EL (cell line): ENCODE results near the gene RFX3.

Experiments used
- DNase-seq: peaks from one replicate; pipeline ENCODE4 v3.0.0-alpha.2; 2016

Gene RFX3

DNA sequence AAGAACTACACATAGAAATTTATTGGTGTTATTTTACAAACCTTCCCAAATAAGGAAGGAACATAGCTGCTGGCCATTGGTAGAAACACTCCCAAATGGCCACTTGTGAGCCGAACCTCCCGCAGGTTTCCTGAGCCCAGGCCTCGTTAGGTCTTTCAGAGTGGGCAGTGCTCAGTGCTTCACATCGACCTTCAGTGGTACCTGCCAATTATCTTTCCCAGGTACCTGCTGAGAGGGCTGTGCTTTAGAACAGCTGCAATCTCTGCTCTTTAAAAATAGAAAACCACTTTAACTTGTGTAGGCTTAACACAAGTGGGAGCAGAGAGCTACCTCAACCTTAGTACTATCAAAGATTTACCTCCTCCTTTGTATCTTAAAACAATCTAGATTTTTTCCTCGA is 334.1 kb downstream of the RFX3 start:
- DNase-seq = no peak

DNA sequence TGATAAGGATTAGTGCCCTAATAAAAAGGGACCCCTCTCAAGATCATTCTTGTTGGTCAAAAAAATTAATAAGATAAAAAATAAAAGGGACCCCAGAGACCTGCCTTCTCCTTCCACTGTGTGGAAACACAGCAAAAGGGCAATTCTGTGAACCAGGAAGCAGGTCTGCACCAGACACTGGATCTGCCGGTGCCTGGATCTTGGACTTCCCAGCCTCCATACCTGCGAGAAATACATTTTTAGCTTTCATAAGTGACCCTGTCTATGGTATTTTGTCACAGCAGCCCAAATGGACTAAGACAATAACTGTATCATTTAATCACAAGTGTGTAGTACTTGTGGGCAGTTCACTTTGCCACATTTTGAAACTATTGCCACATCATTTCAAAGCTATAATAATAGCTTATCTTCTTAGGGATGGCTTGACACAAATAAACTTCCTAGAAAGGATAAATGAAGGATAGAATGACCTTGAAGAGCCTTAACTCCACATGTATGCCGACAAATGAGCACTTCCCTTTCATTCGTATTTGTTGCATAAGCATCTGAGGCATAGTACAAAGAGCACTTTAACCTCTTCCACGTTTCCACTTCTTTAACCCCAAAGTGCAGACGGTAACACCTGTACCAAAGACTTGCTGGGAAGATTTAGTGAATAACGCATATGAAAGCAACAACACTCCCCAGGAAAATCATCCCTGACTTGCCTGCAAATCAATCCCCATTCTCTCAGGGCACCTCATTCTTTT is 336.5 kb downstream of the RFX3 start:
- DNase-seq = no peak

DNA sequence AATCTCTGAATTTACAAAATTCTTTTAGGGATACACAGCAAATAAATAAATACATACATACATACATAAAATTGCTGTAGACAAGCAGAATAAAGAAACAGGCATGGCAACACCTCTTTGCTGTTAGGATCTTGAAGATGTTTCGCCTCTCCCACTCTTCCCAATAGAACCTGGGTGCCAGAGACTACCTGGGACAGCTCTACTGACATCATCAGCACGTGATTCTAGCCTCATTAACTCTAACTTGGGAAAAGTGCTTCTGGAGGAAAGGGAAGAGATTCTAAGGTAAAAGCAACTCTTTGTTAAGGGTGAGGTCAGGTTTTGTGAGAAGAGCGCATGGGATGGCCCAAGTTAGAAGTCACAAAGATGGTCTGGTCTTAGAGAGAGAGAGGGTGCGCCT is 339.1 kb downstream of the RFX3 start:
- DNase-seq = no peak

DNA sequence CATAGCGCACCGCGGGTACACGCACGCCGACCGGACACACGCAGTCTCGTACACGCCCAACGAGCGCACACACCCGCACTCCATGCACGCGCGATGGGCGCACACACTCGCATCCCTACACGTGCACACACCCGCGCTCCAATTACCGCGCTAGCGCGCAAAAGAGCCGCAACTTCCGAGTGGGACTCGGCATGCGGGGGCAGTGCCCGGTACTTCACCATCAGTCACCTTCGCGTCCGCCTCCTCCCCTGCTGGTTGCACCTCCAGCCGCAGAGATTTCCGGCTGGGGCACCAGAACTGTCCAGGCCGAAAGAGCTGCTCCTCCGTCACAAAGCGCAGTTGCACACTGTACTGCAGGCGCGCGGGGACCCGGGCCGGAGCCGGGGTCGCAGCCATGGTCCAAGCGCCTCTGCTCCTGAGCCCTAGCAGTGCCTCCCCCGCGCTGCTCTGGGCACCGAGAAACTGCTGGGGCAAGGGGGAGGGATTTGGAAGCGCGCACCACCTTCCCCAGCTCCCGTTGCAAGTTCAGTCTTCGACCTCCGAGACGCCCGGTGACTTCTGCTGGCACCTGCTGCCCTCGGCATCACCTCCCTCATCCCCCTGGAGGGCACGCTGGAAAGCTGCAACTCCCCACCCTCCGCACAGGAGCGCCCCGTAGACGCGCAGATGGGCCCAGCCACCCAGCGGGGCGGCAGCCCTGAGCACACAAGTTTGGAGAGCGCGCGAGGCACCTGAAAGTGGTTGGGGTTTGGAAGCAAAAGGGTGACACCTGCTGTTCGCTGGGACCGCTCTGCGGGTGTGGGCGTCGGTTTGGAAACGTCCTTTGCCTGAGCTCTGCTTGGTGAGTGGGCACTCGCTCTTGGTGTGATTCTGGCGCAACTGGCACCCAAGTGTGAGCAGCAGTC is 344.5 kb downstream of the RFX3 start:
- DNase-seq = peak; percentile 45

DNA sequence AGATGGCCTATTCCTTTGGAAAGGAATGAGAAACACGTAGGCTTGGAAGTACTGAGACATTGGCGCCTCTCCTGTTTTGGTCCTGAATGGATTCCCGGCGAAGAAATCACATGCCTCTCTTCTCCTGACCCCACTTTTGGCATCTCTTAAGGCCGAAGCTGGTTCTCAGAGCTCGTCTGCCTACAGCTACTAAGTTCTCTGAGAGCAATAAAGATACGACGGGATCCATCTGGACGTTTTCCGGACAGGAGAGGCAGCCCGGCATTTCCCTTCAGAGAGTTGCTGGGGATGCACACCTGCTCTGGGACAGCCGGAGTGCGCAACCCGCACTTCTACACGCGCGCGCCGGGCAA is 345.1 kb downstream of the RFX3 start:
- DNase-seq = no peak

DNA sequence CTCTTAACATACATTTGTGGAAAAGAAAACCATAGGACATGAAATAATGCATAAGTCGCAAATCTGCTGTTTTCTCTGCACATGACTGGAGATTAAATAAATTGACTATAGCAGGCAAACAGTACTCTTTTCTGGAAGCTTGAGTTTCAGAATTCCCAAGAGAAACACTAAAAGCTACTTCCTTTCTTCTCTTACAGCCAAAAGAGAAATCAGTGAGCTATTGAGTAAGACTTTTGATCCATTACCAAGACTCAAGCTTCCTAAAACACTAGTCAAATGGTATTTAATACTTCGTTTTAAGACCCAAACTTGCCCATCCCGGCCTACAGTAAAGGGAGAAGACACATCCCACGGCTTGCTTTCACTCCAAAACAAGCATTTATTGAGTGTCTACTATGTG is 346.1 kb downstream of the RFX3 start:
- no peak for DNase-seq

DNA sequence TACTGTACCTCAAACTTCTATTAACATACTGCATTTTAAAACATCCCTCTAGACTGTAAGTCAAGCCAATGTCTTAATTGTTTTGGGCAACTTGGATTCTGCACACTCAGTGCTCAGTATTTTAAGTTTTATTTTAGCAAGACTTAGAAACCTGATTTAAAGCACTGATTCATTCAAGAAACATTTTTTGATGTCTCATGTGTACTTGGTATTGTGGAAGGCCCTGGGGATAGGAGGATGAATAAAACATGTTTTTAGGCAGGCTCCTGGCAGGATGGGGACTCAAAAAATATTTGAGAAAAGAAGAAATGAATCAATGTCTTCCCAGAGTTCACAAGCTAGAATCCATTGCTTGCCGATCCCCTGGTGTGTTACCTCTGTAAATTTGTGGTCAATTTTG is 347.9 kb downstream of the RFX3 start:
- peak; percentile 53 for DNase-seq

DNA sequence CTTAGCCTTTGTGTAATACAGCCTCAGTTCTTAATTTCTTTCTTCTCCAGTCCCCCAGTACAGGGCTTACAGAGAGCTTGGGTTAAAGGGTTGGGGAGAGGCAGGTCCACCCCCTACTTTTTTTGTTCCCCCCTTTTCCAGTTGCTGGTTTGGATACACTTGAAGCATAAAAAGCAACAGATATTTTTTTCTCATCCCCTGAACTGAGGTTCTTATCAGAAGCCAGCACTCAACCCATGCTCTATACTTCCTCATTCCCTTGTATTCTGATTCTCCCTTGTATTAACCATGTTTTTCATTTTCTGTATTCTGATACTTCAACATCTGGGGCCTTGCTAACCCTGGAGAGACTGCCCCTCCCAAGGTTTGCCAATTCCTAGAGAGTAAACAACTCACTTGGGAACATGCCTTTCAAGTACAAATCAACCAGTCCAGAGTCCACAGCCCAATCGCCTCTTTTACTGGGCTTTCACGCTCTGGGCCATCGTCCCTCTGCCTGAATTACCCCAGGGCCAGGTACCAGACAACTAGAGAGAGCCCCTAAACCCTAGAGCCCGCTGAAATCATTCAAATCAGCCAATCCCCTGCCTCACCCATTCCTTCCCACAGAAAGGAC is 348.5 kb downstream of the RFX3 start:
- no peak for DNase-seq

DNA sequence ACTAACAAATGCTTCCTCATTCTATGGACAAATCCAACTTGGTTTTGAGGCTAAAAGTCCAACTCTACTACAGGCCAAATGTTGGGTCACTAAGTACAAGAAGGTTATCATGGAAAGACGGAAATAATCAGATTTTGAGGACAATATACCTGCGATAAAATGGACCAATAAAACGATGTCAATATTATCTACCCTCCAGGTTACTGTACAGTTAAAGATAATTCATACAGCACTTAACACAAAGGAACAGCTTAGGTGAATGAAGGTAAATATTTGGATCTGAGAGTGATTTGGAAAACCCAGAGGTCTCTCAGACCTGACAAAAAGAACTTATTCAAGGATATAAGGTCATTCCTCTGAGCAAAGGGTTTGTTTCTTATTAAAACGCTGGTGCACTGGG is 352.4 kb downstream of the RFX3 start:
- DNase-seq = no peak

DNA sequence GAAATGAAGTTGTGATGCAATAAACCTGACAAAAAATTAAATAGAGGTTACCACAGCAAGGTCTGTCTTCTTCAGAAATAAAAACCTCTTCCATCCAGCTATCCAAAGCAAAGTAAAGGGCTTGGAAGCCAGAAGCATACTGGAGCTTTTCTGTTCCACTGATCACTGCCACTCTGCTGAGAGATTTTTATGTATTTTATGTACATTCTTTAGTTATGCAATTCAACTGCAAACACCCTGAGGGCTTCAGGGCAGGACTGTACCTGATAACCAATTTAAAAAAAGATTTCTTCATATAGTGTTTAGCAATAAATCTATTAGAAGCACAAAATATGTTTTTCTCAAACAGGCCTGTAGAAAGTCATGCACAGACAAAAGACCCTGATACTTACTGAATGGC is 355.0 kb downstream of the RFX3 start:
- no peak for DNase-seq
